Activated CD8-positive, alpha-beta memory T cell treated with anti-CD3 and anti-CD28 coated beads, Interleukin-2, amount 50 U/mL, for 1 hour (primary cell): ENCODE results near the gene SLC4A1.

Experiments
- DNase-seq: peaks from one replicate; pipeline ENCODE4 v3.0.0-alpha.2; 2020; ENCODE audit errors: extremely low read depth

SLC4A1 gene

GRCh38 chr17:44220213-44221083 is 47.5 kb downstream of the SLC4A1 start:
- no peak for DNase-seq

- no peak for DNase-seq
Measured at GRCh38 chr17:44219616-44220212, 48.2 kb downstream of the SLC4A1 start, which contains the start of gene UBTF. UBTF (minus strand) TSS chr17:44219675; CDS start chr17:44218229, 1,446 bp downstream.

GRCh38 chr17:44219108-44219615 is 48.8 kb downstream of the SLC4A1 start:
- DNase-seq = no peak

GRCh38 chr17:44218344-44219107 is 49.4 kb downstream of the SLC4A1 start:
- DNase-seq = no peak

GRCh38 chr17:44217738-44218343 is 50.1 kb downstream of the SLC4A1 start:
- DNase-seq = no peak

- DNase-seq = no peak
Measured at GRCh38 chr17:44216694-44217093, 51.2 kb downstream of the SLC4A1 start.

- DNase-seq = no peak
Measured at GRCh38 chr17:44216173-44216572, 51.8 kb downstream of the SLC4A1 start.

- no peak for DNase-seq
Measured at GRCh38 chr17:44214896-44215295, 53.0 kb downstream of the SLC4A1 start.

GRCh38 chr17:44214230-44214494 is 53.8 kb downstream of the SLC4A1 start:
- DNase-seq = no peak

- no peak for DNase-seq
Measured at GRCh38 chr17:44213403-44214229, 54.3 kb downstream of the SLC4A1 start.

- no peak for DNase-seq
Measured at GRCh38 chr17:44212507-44213402, 55.2 kb downstream of the SLC4A1 start.

- no peak for DNase-seq
Measured at GRCh38 chr17:44211281-44212265, 56.4 kb downstream of the SLC4A1 start.

GRCh38 chr17:44210342-44211192 is 57.4 kb downstream of the SLC4A1 start:
- DNase-seq = no peak

GRCh38 chr17:44209786-44210341 is 58.1 kb downstream of the SLC4A1 start:
- no peak for DNase-seq

- DNase-seq = no peak
Measured at GRCh38 chr17:44207743-44208142, 60.2 kb downstream of the SLC4A1 start.

- DNase-seq = no peak
Measured at GRCh38 chr17:44207319-44207718, 60.6 kb downstream of the SLC4A1 start.

GRCh38 chr17:44206825-44207155 is 61.1 kb downstream of the SLC4A1 start:
- no peak for DNase-seq
